NCI-H82 treated with DMSO at 0.1 percent for 48 hours (cell line): ENCODE data around the gene ADCY7.
A peak's percentile ranks its signal among the peaks of the same experiment; 100 is the strongest.
"Not testable (repeated sequence)": the region's sequence is repeated elsewhere in the genome, so short reads cannot be mapped to it uniquely, and the experiment has no call there.

ENCODE experiments used
- DNase-seq: peaks from one replicate; lab custom pipeline; 2025; ENCODE audit not compliant: unreplicated experiment; lab: John Stamatoyannopoulos, UW

Gene ADCY7

DNA sequence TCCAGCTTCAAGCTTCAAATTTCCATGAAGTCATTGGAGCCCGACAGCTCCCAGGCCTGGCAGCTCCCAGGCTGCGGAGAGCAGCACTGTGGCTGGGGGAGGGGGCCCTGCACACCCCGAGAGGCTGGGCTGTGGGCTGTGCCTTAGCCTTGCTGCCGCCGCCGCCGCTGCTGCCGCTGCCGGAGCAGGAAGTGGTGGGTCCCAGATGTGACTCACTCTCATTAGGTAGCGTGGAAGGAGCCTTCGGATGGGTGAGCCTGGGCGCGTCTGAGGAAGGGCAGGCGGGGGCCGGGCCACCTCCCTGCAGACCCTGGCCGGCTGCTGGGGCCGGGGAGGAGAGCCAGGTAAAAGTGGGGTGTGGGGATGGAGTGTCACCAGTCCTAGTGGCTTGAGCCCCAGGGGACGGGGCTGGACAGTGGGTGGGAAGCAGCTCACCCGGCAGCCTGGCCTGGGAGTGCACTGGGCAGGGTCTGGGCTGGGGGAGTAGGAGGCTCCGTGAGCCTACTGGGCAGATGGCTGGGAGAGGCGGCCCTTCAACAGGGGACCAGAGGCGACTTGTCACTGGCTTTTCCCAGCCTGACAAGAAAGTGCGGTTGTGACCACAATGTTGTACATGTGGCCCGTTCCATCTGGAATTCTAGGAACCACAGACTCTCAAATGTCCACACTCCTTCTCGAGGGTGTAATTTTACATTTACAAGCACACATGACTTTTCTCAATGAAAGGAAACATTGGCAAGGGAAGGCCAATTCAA is at the start of gene ADCY7:
ADCY7 (plus strand) TSS at position 215 of the 755 bp plus-strand sequence. CDS start 21,629 bp downstream, outside the sequence.
- no peak for DNase-seq

- DNase-seq = no peak
Observed at GRCh38 chr16:50219402-50219975, 46.9 kb upstream of the ADCY7 start.

DNA sequence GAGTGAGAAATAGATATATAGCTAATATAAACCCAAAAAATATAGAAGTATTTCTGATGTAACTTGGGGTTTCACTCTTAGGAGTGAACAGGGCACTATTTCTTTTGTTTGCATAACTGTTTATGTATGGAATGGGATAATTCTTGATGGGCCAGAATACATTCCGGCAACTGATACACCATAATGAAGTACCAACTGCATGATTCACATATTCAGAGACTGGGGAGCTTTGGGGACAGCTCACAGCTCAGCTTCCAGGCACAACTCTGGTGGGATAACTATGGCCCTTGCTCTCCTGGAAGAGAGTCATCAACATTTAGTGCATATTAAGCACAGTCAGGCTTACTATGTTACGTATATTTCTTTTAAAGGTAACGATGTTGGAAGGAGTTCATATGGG is 42.1 kb upstream of the ADCY7 start:
- no peak for DNase-seq

DNA sequence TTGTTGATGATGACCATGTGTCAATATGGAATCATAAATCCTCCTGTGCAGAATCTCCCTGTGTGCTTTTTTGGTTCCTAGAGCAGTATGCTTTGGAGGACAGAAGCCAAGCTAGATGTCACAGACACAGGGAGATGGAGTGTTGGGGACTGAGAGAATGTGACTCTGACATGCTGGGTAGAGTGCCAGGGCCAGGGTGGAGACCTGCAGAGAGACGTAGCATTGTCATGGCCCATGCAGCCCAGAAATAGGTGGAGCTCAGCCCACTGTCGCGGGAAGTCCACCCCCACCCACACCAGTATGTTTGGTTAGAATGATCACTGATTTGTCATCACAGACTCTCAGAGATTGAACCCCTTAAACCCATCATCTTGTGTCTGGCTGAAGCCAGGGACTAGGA is 39.2 kb upstream of the ADCY7 start:
- DNase-seq = no peak

GRCh38 chr16:50227665-50228064 is 38.7 kb upstream of the ADCY7 start:
- no peak for DNase-seq

DNA sequence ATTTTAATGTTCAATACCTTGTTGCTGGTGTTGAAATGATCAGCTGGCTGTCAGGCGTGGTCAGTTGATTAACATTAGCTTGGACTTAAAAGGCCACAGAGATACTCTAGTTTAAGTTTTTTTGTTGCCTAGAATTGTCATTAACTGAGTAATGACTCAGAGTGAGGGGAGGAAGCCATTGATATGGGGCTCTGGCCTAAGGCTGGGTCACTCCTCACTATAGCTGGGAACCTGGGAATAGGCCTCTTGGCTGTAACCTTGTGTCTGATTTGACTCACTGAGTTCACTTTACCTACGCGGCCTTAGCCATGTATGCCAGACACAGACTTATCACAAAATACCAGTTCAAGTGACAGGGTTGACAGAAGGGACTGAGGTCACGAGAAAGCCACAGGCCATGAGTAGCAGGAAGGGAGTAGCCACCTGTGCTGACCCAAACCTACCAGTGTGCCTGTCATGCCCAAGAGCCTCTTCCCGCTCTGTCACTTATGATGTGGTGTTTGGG is 37.9 kb upstream of the ADCY7 start:
- DNase-seq = no peak

GRCh38 chr16:50229149-50229726 is 37.1 kb upstream of the ADCY7 start:
- DNase-seq = no peak

DNA sequence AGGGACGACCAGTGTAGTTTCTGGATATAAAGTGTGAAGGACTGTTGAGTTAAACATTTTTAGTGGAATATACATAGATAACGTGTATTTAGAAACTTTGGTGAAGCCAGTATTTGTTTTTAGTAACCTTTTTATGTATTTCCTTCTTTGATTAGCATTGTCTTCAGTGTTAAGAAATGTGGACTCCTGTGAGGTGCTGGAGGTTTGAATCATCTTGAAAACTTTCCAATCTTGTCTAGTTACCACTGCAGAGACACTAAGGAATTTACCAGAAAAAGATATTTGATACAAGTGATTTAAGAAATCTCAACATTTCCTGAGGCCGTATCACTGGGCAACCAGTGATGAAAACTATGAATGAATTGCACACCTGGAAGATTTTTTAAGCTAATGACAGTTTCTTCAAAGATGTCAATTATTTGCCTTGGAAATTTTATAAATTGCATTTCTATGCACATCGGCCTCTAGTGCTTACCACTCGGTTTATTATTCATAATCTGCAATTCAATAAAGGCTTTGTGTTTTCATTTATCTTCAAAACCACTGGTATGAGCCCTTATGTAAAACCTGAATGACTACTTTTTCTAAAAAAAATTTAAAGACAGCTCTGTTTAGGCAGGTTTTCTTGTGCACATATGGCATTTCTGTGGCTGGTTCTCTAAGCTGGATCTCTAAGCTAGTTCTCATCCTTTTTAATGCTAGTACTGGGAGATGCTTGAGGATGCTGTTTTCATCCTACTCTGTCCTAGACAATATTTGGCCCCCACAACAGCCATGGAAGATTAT is 31.4 kb upstream of the ADCY7 start:
- no peak for DNase-seq

GRCh38 chr16:50235581-50235980 is 30.8 kb upstream of the ADCY7 start:
- no peak for DNase-seq

DNA sequence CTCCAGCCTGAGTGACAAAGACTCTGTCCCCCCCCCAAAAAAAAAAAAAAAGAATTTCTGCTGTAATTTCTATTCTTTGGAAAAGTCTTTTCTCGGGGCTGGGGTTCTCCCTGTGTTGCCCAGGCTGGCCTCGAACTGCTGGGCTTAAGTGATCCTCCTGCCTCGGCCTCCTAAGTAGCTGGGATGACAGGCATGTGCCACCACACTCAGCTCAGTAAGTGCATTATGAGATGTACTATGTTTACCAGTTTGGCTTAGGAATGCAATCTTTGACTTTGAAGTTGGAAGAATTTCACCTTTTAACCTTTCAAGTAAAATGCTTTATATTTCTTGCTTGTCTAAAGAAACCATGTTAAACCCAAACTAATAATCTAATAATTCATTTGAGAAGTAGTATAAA is 28.0 kb upstream of the ADCY7 start:
- no peak for DNase-seq

DNA sequence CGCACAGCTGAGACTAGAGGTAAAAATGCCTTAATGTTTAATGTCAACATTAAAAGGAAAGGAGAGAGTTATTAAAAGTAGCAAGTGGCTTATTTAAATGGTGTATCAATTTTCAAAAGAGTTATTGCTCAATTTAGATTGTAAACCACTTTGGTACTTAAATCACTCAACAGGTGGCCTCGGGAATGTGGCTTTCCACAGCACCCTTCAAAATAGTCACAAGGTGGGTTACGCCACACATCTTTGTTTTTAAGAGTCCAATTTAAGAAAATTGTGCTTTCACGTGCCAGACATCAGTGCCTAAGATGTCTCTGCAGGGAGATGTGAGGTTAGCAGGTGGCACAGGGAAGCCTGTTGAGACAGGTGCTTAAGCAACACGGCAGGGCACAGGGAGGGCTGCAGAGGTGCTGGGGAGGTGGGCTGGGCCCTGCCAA is 27.5 kb upstream of the ADCY7 start:
- DNase-seq = no peak

- not testable (repeated sequence) for DNase-seq
Observed at GRCh38 chr16:50243024-50243423, 23.3 kb upstream of the ADCY7 start.

DNA sequence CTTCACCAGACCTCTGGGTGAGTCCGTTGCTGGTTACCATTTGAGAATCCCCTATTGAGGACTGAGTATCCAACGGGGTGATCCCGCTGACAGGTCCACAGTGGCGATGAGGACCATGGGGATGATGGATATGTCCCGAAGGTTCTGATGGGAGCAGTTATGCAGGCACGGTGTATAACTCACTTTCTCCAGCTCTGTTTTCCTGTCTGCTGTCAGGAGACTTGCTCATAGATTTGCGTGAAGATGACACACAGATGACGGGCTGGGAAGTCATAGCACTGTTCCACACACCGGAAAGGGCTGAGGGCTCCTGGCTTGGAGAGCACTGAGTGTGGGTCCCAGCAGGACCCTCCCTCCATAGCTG is 22.2 kb upstream of the ADCY7 start:
- no peak for DNase-seq

DNA sequence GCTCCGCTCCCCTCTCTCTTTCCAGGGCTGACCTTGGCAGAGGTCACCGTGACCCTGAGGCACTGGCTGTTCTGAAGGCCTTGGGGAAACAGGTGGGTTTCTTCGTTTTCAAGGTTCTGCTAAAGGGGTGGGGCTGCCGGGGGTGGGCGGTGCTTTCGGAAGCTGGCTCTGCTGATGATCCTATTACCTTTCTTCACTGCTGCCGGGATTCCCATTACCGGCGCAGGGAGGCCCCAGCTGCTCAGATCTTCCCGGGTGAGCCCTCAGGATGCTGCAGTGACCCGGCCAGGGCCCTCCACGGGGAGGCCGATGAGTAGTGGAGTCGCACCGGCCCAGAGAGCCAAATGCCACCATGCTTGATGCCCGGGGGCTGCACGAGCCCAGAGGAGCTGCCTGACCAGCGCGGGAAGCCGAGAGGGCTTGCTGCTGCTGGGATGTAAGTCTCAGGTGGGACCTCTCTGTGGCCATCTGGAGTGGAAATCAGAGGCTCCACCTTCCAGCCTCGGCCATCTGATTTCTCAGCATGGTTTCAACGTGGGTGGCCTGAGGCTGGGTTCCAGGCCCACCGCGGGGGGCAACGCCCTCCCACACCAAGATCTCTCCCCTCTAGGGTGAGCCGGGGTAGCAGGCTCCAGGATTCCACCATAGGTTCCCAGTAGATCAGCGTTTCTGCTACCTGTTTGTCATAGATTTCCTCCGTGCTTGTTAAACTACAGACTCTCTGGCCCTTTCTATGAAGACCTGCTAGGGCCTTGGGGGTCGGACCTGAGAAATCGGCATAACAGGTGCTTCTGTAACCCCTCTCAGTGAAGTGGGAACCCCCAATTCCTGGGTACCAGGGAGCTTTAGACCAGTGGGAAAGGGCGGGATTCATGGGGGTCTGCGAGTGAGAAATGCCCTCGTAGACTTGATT is 21.6 kb upstream of the ADCY7 start:
- DNase-seq = peak; percentile 72

- no peak for DNase-seq
Observed at GRCh38 chr16:50245417-50246298, 20.7 kb upstream of the ADCY7 start.

DNA sequence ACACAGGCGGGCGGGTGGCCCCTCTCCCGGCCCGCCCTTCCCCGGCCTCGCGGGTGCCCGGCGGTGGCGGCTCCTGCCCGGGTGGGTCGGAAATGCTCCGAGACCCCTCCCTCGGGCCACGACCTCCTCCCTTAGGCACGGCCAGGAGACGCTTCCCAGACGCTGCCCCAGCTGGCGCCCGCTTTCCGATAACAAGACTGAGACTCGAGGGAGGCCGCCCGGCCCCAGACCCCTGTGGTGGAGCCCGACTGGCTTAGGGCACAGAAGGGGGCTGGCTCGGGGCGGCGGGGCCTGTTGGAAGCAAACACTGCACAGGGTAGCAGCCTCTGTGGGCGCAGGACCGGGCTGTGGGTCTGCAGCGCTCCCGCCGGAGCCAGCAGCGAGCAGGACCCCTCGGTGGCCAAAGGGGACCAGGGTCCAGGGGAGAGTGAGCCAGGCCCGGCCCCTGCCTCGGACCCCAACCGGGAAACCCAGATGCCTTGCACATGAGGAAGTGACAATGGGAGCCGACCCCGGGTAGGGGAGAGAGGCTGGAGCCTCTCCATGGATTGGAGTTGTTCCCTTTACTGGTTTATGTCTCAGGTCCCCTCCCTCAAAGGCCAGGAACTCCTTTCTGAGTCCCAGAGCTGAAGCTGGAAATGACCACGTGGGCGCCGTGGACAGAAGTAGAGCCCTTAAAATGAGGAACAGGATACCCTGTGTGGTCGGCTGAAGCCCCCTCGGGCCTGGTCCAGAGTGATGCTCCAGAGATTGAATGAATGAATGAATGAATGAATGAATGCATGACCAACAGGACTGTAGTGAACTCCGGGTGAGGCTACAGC is 19.8 kb upstream of the ADCY7 start:
- peak; percentile 6 for DNase-seq

DNA sequence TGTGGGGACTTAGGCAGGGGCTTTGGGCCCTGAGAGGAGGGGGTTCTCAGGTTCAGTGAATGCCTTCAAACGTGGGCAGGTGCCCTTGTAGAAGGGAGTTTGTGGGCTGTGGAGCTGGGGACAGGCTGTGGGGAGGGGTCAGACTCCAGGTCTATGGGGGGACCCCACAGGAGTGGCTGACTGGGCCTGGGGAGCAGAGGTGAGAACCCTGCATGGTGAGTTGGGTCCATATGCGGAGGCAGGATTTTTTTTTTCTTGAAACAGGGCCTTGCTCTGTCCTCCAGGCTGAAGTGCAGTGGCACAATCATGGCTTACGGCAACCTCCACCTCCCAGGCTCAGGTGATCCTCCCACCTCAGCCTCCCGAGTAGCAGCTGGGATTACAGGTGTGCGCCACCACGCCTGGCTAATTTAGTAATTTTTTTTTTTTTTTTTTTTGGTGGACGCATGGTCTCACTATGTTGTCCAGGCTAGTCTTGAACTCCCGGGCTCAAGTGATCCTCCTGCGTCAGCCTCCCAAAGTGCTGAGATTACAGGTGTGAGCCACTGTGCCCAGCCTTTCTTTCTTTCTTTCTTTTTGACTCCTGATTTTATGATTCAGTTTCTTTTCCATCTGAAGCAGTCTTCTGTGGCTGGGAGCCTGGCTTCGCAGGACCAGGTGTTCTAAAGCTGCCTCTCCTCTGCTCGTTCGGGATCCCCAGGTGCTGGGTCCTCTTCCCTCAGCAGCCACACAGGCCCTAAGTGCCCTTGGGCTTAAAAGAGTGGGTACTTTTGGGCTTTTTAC is 19.0 kb upstream of the ADCY7 start:
- DNase-seq = no peak
